Esophagus squamous epithelium (tissue), 5 donors: ENCODE results near the gene AKIRIN1. TPM values are rescaled to one million over a fixed set of nuclear protein-coding genes. Genes with fewer than 3 reads are reported as not detected.

Experiments used
- DNase-seq: peaks from one replicate; lab custom pipeline; 2025; lab: John Stamatoyannopoulos, UW
- H3K27ac ChIP-seq, 4 donors: fragments of 200-600 bp; sonication (generic); one replicate each; pipeline ENCODE4 v1.5.1; 2016 to 2019; ENCODE audit warnings: mild to moderate bottlenecking in 1 of 4
- H3K27me3 ChIP-seq, 4 donors: fragments of 200-600 bp; sonication (generic); 1 replicate in 3 of 4; 2 replicates in 1 of 4; pipeline versions ENCODE4 v1.5.1 to v1.6.0; 2017 to 2021; ENCODE audit warnings: antibody characterized with exemption in 1 of 4
- H3K36me3 ChIP-seq, 3 donors: fragments of 200-600 bp; sonication (generic); one replicate each; pipeline ENCODE4 v1.5.1; 2016 to 2019
- H3K4me1 ChIP-seq, 3 donors: fragments of 200-600 bp; sonication (generic); one replicate each; pipeline ENCODE4 v1.5.1; 2017 to 2019
- H3K4me3 ChIP-seq, 4 donors: fragments of 200-600 bp; sonication (generic); 1 replicate in 3 of 4; 2 replicates in 1 of 4; pipeline ENCODE4 v1.5.1; 2016 to 2019; ENCODE audit warnings: mild to moderate bottlenecking in 2 of 4, moderate library complexity in 1 of 4
- H3K9me3 ChIP-seq, 3 donors: fragments of 200-600 bp; sonication (generic); one replicate each; pipeline ENCODE4 v1.5.1; 2016 to 2019
- CTCF ChIP-seq, 6 experiments: fragments of 450-650 bp in 4 of 6; fragments of 200-600 bp in 2 of 6; sonication (generic) in 2 of 6; IDR thresholded peaks; one replicate each; pipeline ENCODE4 v1.5.1; 2016 to 2019; ENCODE audit warnings: antibody characterized with exemption in 6 of 6, mild to moderate bottlenecking in 4 of 6, moderate library complexity in 4 of 6
- POLR2A ChIP-seq, 4 donors: fragments of 450-650 bp; IDR thresholded peaks; one replicate each; pipeline ENCODE4 v1.6.1; 2017; ENCODE audit warnings: antibody characterized with exemption in 4 of 4, mild to moderate bottlenecking in 4 of 4, moderate library complexity in 3 of 4
- WGBS, 2 donors: methylation state at CpG; one replicate each; pipeline ENCODE4 v1.1.5; 2018; 5-methylcytosine and 5-hydroxymethylcytosine counted together
- intact Hi-C: fragments of 100-400 bp; cut with DNase I; formaldehyde crosslinking; loops from one replicate; pipeline ENCODE4 v1.15.0; 2022
- total RNA-seq, 4 donors: library from RNA; depleted of rRNA; stranded (reverse); fragments of >200 nt; gene quantifications; one replicate each; pipeline ENCODE4 v1.1.0, GENCODE V29; 2016
- donor health status: DM: yes; HTN: yes; CAD: no.

The AKIRIN1 gene
- total RNA-seq, 4 donors from 2014 or later: 23.5 to 30.0 (median 27.1) TPM

- no peak for DNase-seq
- H3K27me3 ChIP-seq: no peaks in the 10 kb centered on the region
- H3K9me3 ChIP-seq: no peaks in the 10 kb centered on the region
- H3K36me3 ChIP-seq: peaks cover 10 to 98% (median 37%) of the 10 kb centered on the region in 3 donors
- intact Hi-C loops: no loop called here
- peaks cover 0 to 17% (median 0%) of the 10 kb centered on the region in 3 donors for H3K4me1 ChIP-seq
- TF ChIP-seq CTCF (IDR thresholded peaks at IDR 0.05) (no peak), POLR2A (IDR thresholded peaks at IDR 0.05) (no peak)
- 63 to 69% methylated on average over 6 of the region's 6 CpGs for WGBS, 2 donors
- H3K27ac ChIP-seq: no peak overlapping the region
- H3K4me3 ChIP-seq: no peak overlapping the region
These were observed 43.1 kb downstream of the AKIRIN1 start for GRCh38 chr1:39034114-39034654.

GRCh38 chr1:39036678-39037077, 45.6 kb downstream of the AKIRIN1 start:
- intact Hi-C loops: no loop called here
- TF ChIP-seq POLR2A (IDR thresholded peaks at IDR 0.05): no peak
- no peak for TF ChIP-seq CTCF (IDR thresholded peaks at IDR 0.05)
- peaks cover 0 to 91% (median 22%) of the 10 kb centered on the region in 3 donors for H3K36me3 ChIP-seq
- no peak for DNase-seq
- H3K9me3 ChIP-seq: no peaks in the 10 kb centered on the region
- 80 to 100% methylated on average over 1 to 2 of the region's 5 CpGs for WGBS, 2 donors
- no peak overlapping the region for H3K27ac ChIP-seq
- peaks cover 0 to 1% (median 0%) of the 10 kb centered on the region in 3 donors for H3K4me1 ChIP-seq
- H3K27me3 ChIP-seq: no peaks in the 10 kb centered on the region
- no peak overlapping the region for H3K4me3 ChIP-seq

- Histone ChIP-seq H3K4me3 (no peak overlapping the region), H3K36me3 (peaks cover 0 to 68% (median 0%) of the 10 kb centered on the region in 3 donors), H3K27ac (no peak overlapping the region), H3K9me3 (no peaks in the 10 kb centered on the region), H3K4me1 (peaks cover 0 to 7% (median 1%) of the 10 kb centered on the region in 3 donors), H3K27me3 (no peaks in the 10 kb centered on the region)
- intact Hi-C loops: no loop called here
- no peak for DNase-seq
- WGBS, 2 donors: 93% methylated on average over 3 of the region's 3 CpGs; no CpG with 5 or more reads in 1 of the 2 donors
- TF ChIP-seq POLR2A (IDR thresholded peaks at IDR 0.05): no peak
- TF ChIP-seq CTCF (IDR thresholded peaks at IDR 0.05): no peak
These were observed 52.4 kb downstream of the AKIRIN1 start for GRCh38 chr1:39043513-39043912.

- Histone ChIP-seq H3K36me3 (peaks cover 0 to 63% (median 0%) of the 10 kb centered on the region in 3 donors), H3K4me3 (no peak overlapping the region), H3K4me1 (peaks cover 0 to 7% (median 7%) of the 10 kb centered on the region in 3 donors), H3K27ac (no peak overlapping the region), H3K9me3 (no peaks in the 10 kb centered on the region), H3K27me3 (no peaks in the 10 kb centered on the region)
- TF ChIP-seq POLR2A (IDR thresholded peaks at IDR 0.05) (no peak), CTCF (IDR thresholded peaks at IDR 0.05) (no peak)
- intact Hi-C loops: no loop called here
- 71 to 100% methylated on average over 1 of the region's 1 CpG for WGBS, 2 donors
- DNase-seq: no peak
These were observed 53.7 kb downstream of the AKIRIN1 start for GRCh38 chr1:39044762-39045161.

GRCh38 chr1:39045231-39045630, 54.2 kb downstream of the AKIRIN1 start:
- no peaks in the 10 kb centered on the region for H3K9me3 ChIP-seq
- no peak overlapping the region for H3K4me3 ChIP-seq
- peaks cover 0 to 63% (median 0%) of the 10 kb centered on the region in 3 donors for H3K36me3 ChIP-seq
- DNase-seq: no peak
- no peaks in the 10 kb centered on the region for H3K27me3 ChIP-seq
- peaks cover 0 to 7% (median 7%) of the 10 kb centered on the region in 3 donors for H3K4me1 ChIP-seq
- intact Hi-C loops: no loop called here
- no peak for TF ChIP-seq POLR2A (IDR thresholded peaks at IDR 0.05)
- no peak for TF ChIP-seq CTCF (IDR thresholded peaks at IDR 0.05)
- WGBS, 2 donors: 66 to 79% methylated on average over 6 to 8 of the region's 8 CpGs
- H3K27ac ChIP-seq: no peak overlapping the region
